OCI-LY1 (cell line): ENCODE data around the gene SUGCT.

Experiments
- H2AFZ ChIP-seq: fragments of 200-600 bp; sonication (generic), shearing (Covaris generic); 2 replicates; pipeline ENCODE4 v1.6.0; 2014; ENCODE audit warnings: antibody characterized with exemption, mild to moderate bottlenecking, low read length
- H3F3A ChIP-seq: fragments of 200-600 bp; sonication (generic), shearing (Covaris generic); 2 replicates; pipeline ENCODE4 v1.6.0; 2014; ENCODE audit warnings: mild to moderate bottlenecking, antibody characterized with exemption, low read length, moderate library complexity; ENCODE audit not compliant: insufficient read depth
- H3K27ac ChIP-seq: fragments of 200-600 bp; sonication (generic); 2 replicates; pipeline ENCODE4 v1.5.1; 2014; ENCODE audit warnings: low read length, mixed run types, mild to moderate bottlenecking, low read depth; ENCODE audit not compliant: poor library complexity, severe bottlenecking
- H3K27me3 ChIP-seq: fragments of 200-600 bp; sonication (generic); 2 replicates; pipeline ENCODE4 v1.6.0; 2014; ENCODE audit warnings: antibody characterized with exemption, mild to moderate bottlenecking, low read length, moderate library complexity; ENCODE audit not compliant: insufficient read depth
- H3K36me3 ChIP-seq: fragments of 200-600 bp; sonication (generic); 2 replicates; pipeline ENCODE4 v1.6.1; 2014; ENCODE audit warnings: mild to moderate bottlenecking, antibody characterized with exemption, low read length, moderate library complexity, mixed read lengths; ENCODE audit not compliant: insufficient read depth
- H3K4me1 ChIP-seq: fragments of 200-600 bp; sonication (generic); 2 replicates; pipeline ENCODE4 v1.5.1; 2014; ENCODE audit warnings: mild to moderate bottlenecking, low read length, moderate library complexity; ENCODE audit not compliant: insufficient read depth, severe bottlenecking
- H3K4me2 ChIP-seq: fragments of 200-600 bp; sonication (generic), shearing (Covaris generic); 2 replicates; pipeline ENCODE4 v1.6.1; 2014; ENCODE audit warnings: low read length
- H3K4me3 ChIP-seq: fragments of 200-600 bp; sonication (generic); 2 replicates; pipeline ENCODE4 v1.5.1; 2014; ENCODE audit warnings: low read length, low read depth, mild to moderate bottlenecking, mixed read lengths; ENCODE audit not compliant: poor library complexity, severe bottlenecking
- H3K79me2 ChIP-seq: fragments of 200-600 bp; shearing (Covaris generic); 2 replicates; pipeline ENCODE4 v1.6.1; 2016; ENCODE audit warnings: mixed run types, low read length, mixed read lengths; ENCODE audit not compliant: insufficient read depth
- H3K9ac ChIP-seq: fragments of 200-600 bp; sonication (generic), shearing (Covaris generic); 2 replicates; pipeline ENCODE4 v1.6.1; 2014; ENCODE audit warnings: mild to moderate bottlenecking, low read length, mixed read lengths
- H3K9me2 ChIP-seq: fragments of 200-600 bp; sonication (generic), shearing (Covaris generic); 2 replicates; pipeline ENCODE4 v1.6.1; 2014; ENCODE audit warnings: low read depth, mild to moderate bottlenecking, low read length, mixed read lengths
- H3K9me3 ChIP-seq: fragments of 200-600 bp; shearing (Covaris generic); 2 replicates; pipeline ENCODE4 v1.6.1; 2014; ENCODE audit warnings: low read length, mixed read lengths
- H4K20me1 ChIP-seq: fragments of 200-600 bp; sonication (generic), shearing (Covaris generic); 2 replicates; pipeline ENCODE4 v1.6.0; 2016; ENCODE audit warnings: mild to moderate bottlenecking, low read length; ENCODE audit not compliant: insufficient read depth
- EZH2 ChIP-seq: fragments of 200-600 bp; sonication (generic), shearing (Covaris generic); IDR thresholded peaks from 2 replicates; pipeline ENCODE4 v1.8.0; 2017; ENCODE audit warnings: borderline replicate concordance, mixed run types, mild to moderate bottlenecking, antibody characterized with exemption, low read length, moderate library complexity, mixed read lengths
- TF ChIP-seq, protein P1 (sequence below): fragments of 200-600 bp; sonication (generic), shearing (Covaris generic); IDR thresholded peaks from 2 replicates; pipeline ENCODE4 v1.5.1; 2017; ENCODE audit warnings: mild to moderate bottlenecking, antibody characterized with exemption, low read length, moderate library complexity, mixed read lengths

SUGCT gene

DNA sequence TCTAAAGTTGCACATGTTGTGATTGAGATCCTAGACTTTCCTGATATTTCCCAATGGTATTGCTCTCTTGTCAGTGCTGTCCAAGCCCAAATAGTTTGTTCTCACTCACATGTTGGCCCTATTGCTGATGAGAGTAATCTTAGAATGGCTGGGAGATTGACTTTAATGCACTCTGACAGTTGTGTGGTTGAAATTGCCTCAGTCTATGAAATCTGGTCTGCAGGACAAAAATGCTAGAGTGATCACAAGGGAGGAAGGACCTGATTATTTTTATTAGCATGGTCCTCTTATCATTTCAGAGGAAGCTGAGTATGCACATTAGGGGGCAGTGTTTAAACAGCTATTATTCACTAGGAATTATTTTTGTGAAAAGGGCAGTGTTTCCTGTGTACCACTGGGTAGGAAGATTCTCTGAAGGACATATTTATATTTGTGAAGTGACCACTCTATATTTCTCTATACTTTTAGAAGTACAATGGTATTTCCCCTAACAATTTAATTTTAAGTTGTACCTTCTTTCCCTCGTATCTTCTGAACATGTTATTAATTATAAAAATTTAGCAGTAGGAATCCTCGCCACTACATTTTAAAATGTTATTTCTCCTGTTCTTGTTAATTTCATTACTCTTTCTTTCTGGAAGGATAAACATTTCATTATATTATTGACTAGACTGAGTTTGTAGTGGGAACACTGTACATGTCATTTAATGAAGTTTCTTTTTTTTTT lies 64.4 kb downstream of the SUGCT start:
- no peak overlapping the region for H3K27ac ChIP-seq
- no peak overlapping the region for H2AFZ ChIP-seq
- no peaks in the 10 kb centered on the region for H3K27me3 ChIP-seq
- TF ChIP-seq EZH2: no peak
- TF ChIP-seq, protein P1, sequence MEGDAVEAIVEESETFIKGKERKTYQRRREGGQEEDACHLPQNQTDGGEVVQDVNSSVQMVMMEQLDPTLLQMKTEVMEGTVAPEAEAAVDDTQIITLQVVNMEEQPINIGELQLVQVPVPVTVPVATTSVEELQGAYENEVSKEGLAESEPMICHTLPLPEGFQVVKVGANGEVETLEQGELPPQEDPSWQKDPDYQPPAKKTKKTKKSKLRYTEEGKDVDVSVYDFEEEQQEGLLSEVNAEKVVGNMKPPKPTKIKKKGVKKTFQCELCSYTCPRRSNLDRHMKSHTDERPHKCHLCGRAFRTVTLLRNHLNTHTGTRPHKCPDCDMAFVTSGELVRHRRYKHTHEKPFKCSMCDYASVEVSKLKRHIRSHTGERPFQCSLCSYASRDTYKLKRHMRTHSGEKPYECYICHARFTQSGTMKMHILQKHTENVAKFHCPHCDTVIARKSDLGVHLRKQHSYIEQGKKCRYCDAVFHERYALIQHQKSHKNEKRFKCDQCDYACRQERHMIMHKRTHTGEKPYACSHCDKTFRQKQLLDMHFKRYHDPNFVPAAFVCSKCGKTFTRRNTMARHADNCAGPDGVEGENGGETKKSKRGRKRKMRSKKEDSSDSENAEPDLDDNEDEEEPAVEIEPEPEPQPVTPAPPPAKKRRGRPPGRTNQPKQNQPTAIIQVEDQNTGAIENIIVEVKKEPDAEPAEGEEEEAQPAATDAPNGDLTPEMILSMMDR: peak; percentile 63; the same call in 1 of the 2 replicates
- H3K9ac ChIP-seq: no peak overlapping the region
- H3K36me3 ChIP-seq: no peaks in the 10 kb centered on the region
- no peaks in the 10 kb centered on the region for H3K4me1 ChIP-seq
- no peaks in the 10 kb centered on the region for H3K9me2 ChIP-seq
- no peaks in the 10 kb centered on the region for H4K20me1 ChIP-seq
- H3K4me3 ChIP-seq: no peak overlapping the region
- no peaks in the 10 kb centered on the region for H3F3A ChIP-seq
- no peak overlapping the region for H3K4me2 ChIP-seq
- H3K79me2 ChIP-seq: no peaks in the 10 kb centered on the region
- no peaks in the 10 kb centered on the region for H3K9me3 ChIP-seq

- Histone ChIP-seq H4K20me1 (no peaks in the 10 kb centered on the region), H3K27me3 (no peaks in the 10 kb centered on the region), H3K36me3 (no peaks in the 10 kb centered on the region), H2AFZ (no peak overlapping the region), H3K4me2 (no peak overlapping the region), H3K4me3 (no peak overlapping the region), H3F3A (no peaks in the 10 kb centered on the region), H3K9ac (no peak overlapping the region), H3K4me1 (no peaks in the 10 kb centered on the region), H3K9me2 (no peaks in the 10 kb centered on the region), H3K9me3 (no peaks in the 10 kb centered on the region), H3K79me2 (no peaks in the 10 kb centered on the region), H3K27ac (no peak overlapping the region)
- TF ChIP-seq EZH2: no peak
- TF ChIP-seq, protein P1: no peak
Observed at GRCh38 chr7:40200791-40201190, 66.0 kb downstream of the SUGCT start.

- TF ChIP-seq, protein P1: no peak
- Histone ChIP-seq H3K36me3 (no peaks in the 10 kb centered on the region), H3K4me1 (no peaks in the 10 kb centered on the region), H3K9ac (no peak overlapping the region), H3K27me3 (no peaks in the 10 kb centered on the region), H3K9me3 (no peaks in the 10 kb centered on the region), H3F3A (no peaks in the 10 kb centered on the region), H2AFZ (no peak overlapping the region), H3K27ac (no peak overlapping the region), H3K4me3 (no peak overlapping the region), H3K9me2 (no peaks in the 10 kb centered on the region), H3K4me2 (no peak overlapping the region), H3K79me2 (no peaks in the 10 kb centered on the region), H4K20me1 (no peaks in the 10 kb centered on the region)
Observed at GRCh38 chr7:40202851-40203250, 68.0 kb downstream of the SUGCT start.
